Retina (tissue), 1 donor: ENCODE data around the gene CARNS1.
"Not testable (repeated sequence)": the region's sequence is repeated elsewhere in the genome, so short reads cannot be mapped to it uniquely, and the experiment has no call there.

ENCODE experiments used
- DNase-seq: peaks from one replicate; pipeline ENCODE4 v3.0.0-alpha.2; 2016

Gene CARNS1

GRCh38 chr11:67445515-67445914 is 30.0 kb downstream of the CARNS1 start:
- no peak for DNase-seq

- no peak for DNase-seq
Measured at GRCh38 chr11:67448220-67448609, 32.7 kb downstream of the CARNS1 start.

GRCh38 chr11:67449116-67449844 is 33.8 kb downstream of the CARNS1 start:
- DNase-seq: no peak

GRCh38 chr11:67450796-67451657 is 35.5 kb downstream of the CARNS1 start:
- no peak for DNase-seq

GRCh38 chr11:67451658-67451976 is 36.1 kb downstream of the CARNS1 start:
- DNase-seq: no peak

GRCh38 chr11:67452141-67452952 is 36.9 kb downstream of the CARNS1 start, which contains the start of gene GPR152:
Gene GPR152 (minus strand): TSS chr11:67452729. CDS start chr11:67452724, 5 bp downstream.
- DNase-seq: no peak

GRCh38 chr11:67453816-67454732 is 38.6 kb downstream of the CARNS1 start:
- no peak for DNase-seq

GRCh38 chr11:67455054-67455453 is 39.6 kb downstream of the CARNS1 start, which contains the start of gene CABP4:
Gene CABP4 (plus strand): TSS chr11:67455354. CDS start chr11:67455424, 70 bp downstream.
- no peak for DNase-seq

- DNase-seq: no peak
Measured at GRCh38 chr11:67456068-67456705, 40.7 kb downstream of the CARNS1 start.

- DNase-seq: no peak
Measured at GRCh38 chr11:67457453-67457852, 42.0 kb downstream of the CARNS1 start.

- no peak for DNase-seq
Measured at GRCh38 chr11:67458266-67458665, 42.8 kb downstream of the CARNS1 start.

GRCh38 chr11:67463186-67463585 is 47.7 kb downstream of the CARNS1 start:
- no peak for DNase-seq

GRCh38 chr11:67463680-67464410 is 48.4 kb downstream of the CARNS1 start:
- no peak for DNase-seq

- DNase-seq: peak; percentile 79
Measured at GRCh38 chr11:67464411-67465188, 49.1 kb downstream of the CARNS1 start.

- no peak for DNase-seq
Measured at GRCh38 chr11:67465189-67465510, 49.7 kb downstream of the CARNS1 start.

- DNase-seq: not testable (repeated sequence)
Measured at GRCh38 chr11:67465530-67465929, 50.1 kb downstream of the CARNS1 start.

- no peak for DNase-seq
Measured at GRCh38 chr11:67466367-67466766, 50.9 kb downstream of the CARNS1 start.

- DNase-seq: no peak
Measured at GRCh38 chr11:67466962-67467771, 51.7 kb downstream of the CARNS1 start.

GRCh38 chr11:67468056-67468455 is 52.6 kb downstream of the CARNS1 start:
- DNase-seq: no peak
